ENCODE measurements around the gene C10orf90. TPM values are rescaled to one million over a fixed set of nuclear protein-coding genes. Genes with fewer than 3 reads are reported as not detected.

Gene C10orf90
- total and polyA plus RNA-seq, 2 experiments from 2014 or later, result 0.20 TPM; not detected in 1

DNA sequence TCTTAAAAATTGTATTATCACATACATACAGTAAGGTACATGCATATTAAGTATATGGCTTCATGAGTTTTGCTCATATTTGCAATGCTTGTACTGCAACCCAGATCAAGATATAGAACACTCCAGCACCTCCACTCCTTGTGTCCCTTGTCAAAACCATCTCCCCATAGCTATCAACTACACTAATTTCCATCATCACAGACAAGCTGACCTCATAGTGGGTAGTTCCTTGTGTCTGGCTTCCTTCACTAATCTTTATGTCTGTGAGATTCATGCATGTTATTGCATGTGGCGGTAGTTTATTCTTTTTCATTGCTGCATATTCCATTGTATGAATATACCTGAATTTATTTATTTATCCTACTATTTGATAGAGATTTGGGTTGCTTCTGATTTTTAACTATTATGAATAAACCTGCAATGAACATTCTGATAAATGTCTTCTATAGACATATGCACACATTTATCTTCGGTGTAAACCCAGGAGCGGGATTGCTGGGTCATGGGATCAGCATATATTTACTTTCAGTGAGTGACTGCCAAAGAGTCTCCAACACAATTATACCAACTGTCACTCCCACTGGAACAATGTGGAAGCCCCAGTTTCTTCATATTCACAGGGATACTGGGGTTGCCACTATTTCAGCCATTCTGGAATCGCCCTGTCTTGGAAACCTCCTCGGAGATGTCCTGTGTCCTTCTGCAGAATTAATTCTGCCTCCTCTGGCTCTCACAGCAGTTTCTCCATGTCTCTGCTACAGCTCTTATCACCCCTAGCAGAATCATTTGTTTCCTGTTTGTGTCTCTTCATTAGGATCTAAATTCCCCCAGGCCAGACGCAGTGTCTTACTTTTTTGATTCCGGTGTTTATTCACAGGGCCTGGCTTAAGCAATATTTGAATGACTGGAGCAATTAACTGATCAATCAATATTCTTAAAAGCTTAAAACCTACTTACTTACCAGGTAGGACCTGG, 267.5 kb downstream of the C10orf90 start:
- Histone ChIP-seq H3K9me3 (ENCODE audit: low read depth) (no peaks in the 10 kb centered on the region), H3K27me3 (peaks cover 9% of the 10 kb centered on the region), H3K4me3 (no peak overlapping the region), H3K79me2 (no peaks in the 10 kb centered on the region), H3K9me2 (replicated peaks; ENCODE audit: insufficient read depth) (no peaks in the 10 kb centered on the region), H3K27ac (no peak overlapping the region), H3K4me1 (ENCODE audit: insufficient read depth) (no peaks in the 10 kb centered on the region), H4K20me1 (ENCODE audit: insufficient read depth, poor library complexity, severe bottlenecking) (no peaks in the 10 kb centered on the region), H3K36me3 (replicated peaks; ENCODE audit: insufficient read depth, low read depth) (no peaks in the 10 kb centered on the region), H3K4me2 (no peak overlapping the region), H2AFZ (no peak overlapping the region)
- no peak for TF ChIP-seq EZH2 (IDR thresholded peaks at IDR 0.05; ENCODE audit: borderline replicate concordance)
- TF ChIP-seq EZH2phosphoT487 (IDR thresholded peaks at IDR 0.05; ENCODE audit: low read depth, severe bottlenecking, unreplicated experiment), result no peak
- TF ChIP-seq, protein P1, sequence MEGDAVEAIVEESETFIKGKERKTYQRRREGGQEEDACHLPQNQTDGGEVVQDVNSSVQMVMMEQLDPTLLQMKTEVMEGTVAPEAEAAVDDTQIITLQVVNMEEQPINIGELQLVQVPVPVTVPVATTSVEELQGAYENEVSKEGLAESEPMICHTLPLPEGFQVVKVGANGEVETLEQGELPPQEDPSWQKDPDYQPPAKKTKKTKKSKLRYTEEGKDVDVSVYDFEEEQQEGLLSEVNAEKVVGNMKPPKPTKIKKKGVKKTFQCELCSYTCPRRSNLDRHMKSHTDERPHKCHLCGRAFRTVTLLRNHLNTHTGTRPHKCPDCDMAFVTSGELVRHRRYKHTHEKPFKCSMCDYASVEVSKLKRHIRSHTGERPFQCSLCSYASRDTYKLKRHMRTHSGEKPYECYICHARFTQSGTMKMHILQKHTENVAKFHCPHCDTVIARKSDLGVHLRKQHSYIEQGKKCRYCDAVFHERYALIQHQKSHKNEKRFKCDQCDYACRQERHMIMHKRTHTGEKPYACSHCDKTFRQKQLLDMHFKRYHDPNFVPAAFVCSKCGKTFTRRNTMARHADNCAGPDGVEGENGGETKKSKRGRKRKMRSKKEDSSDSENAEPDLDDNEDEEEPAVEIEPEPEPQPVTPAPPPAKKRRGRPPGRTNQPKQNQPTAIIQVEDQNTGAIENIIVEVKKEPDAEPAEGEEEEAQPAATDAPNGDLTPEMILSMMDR (IDR thresholded peaks at IDR 0.05; ENCODE audit: poor library complexity), result no peak
- WGBS (ENCODE audit: low lambda C conversion rate, missing lambda C conversion rate), result 63% methylated on average over 7 of the region's 7 CpGs
- DNase-seq (ENCODE audit: low spot score), result no peak

DNA sequence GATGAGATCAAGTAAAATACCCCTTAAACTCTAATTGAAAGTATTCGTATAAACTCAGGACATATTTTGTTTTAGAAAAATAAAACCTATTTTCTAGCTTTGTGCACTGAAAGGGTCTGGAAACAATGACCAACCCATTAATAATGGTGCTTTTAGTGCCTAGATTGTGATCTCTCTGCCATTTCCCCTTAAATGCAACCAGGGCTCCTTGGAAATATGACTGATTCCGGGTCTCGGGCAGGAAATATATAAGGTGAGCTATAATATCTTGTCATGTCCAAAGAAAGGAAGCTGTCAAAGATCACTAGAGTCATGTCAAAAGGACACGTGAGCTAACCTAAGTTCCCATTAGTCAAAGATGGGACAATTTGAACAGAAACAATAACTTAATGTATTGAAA, 269.9 kb downstream of the C10orf90 start:
- no peaks in the 10 kb centered on the region for H3K9me2 ChIP-seq (replicated peaks; ENCODE audit: insufficient read depth)
- DNase-seq (ENCODE audit: low spot score), result no peak
- no peaks in the 10 kb centered on the region for H3K4me1 ChIP-seq (ENCODE audit: insufficient read depth)
- H3K36me3 ChIP-seq (replicated peaks; ENCODE audit: insufficient read depth, low read depth), result no peaks in the 10 kb centered on the region
- H2AFZ ChIP-seq, result no peak overlapping the region
- no peaks in the 10 kb centered on the region for H3K9me3 ChIP-seq (ENCODE audit: low read depth)
- no peaks in the 10 kb centered on the region for H3K79me2 ChIP-seq
- no peak overlapping the region for H3K4me2 ChIP-seq
- TF ChIP-seq EZH2phosphoT487 (IDR thresholded peaks at IDR 0.05; ENCODE audit: low read depth, severe bottlenecking, unreplicated experiment) (no peak), EZH2 (IDR thresholded peaks at IDR 0.05; ENCODE audit: borderline replicate concordance) (no peak)
- TF ChIP-seq, protein P1 (IDR thresholded peaks at IDR 0.05; ENCODE audit: poor library complexity), result no peak
- H3K27me3 ChIP-seq, result peaks cover 9% of the 10 kb centered on the region
- no peak overlapping the region for H3K27ac ChIP-seq
- no peaks in the 10 kb centered on the region for H4K20me1 ChIP-seq (ENCODE audit: insufficient read depth, poor library complexity, severe bottlenecking)
- WGBS (ENCODE audit: low lambda C conversion rate, missing lambda C conversion rate), result 80% methylated on average over 4 of the region's 4 CpGs
- no peak overlapping the region for H3K4me3 ChIP-seq

DNA sequence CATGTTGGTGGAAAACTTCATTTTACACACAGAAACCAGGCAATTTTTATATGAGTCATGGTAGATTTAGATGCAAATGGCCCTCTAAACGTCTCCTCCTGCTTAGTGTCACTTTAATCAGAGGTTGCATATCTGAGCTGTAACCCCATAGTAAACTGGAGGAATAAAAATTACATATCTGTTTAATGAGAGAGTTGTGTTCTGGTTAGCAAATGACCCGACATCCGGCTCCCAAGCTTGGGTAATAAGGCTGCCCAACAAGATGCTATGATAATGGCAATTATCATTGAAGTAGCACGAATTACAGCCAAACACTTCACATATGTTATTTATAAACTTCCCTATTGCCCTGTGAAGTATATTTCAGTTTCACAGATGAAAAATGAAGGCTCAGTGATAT, 271.6 kb downstream of the C10orf90 start:
- Histone ChIP-seq H3K79me2 (no peaks in the 10 kb centered on the region), H3K4me1 (ENCODE audit: insufficient read depth) (no peaks in the 10 kb centered on the region), H2AFZ (no peak overlapping the region), H3K36me3 (replicated peaks; ENCODE audit: insufficient read depth, low read depth) (no peaks in the 10 kb centered on the region), H3K9me3 (ENCODE audit: low read depth) (no peaks in the 10 kb centered on the region), H3K27me3 (peaks cover 9% of the 10 kb centered on the region), H3K4me2 (no peak overlapping the region), H3K4me3 (no peak overlapping the region), H3K27ac (no peak overlapping the region), H3K9me2 (replicated peaks; ENCODE audit: insufficient read depth) (no peaks in the 10 kb centered on the region), H4K20me1 (ENCODE audit: insufficient read depth, poor library complexity, severe bottlenecking) (no peaks in the 10 kb centered on the region)
- 51% methylated on average over 4 of the region's 4 CpGs for WGBS (ENCODE audit: low lambda C conversion rate, missing lambda C conversion rate)
- no peak for DNase-seq (ENCODE audit: low spot score)
- TF ChIP-seq EZH2phosphoT487 (IDR thresholded peaks at IDR 0.05; ENCODE audit: low read depth, severe bottlenecking, unreplicated experiment) (no peak), EZH2 (IDR thresholded peaks at IDR 0.05; ENCODE audit: borderline replicate concordance) (no peak)
- TF ChIP-seq, protein P1 (IDR thresholded peaks at IDR 0.05; ENCODE audit: poor library complexity), result no peak

Data from hepatocyte (in vitro differentiated cells).